ENCODE measurements around the gene PLA2G7. TPM values are rescaled to one million over a fixed set of nuclear protein-coding genes. Genes with fewer than 3 reads are reported as not detected.

Gene PLA2G7
- polyA plus RNA-seq, 1 donor from 2014 or later, result 0.35 TPM

- TF ChIP-seq MXI1 (conservative IDR thresholded peaks at IDR 0.05; ENCODE audit: poor library complexity, severe bottlenecking) (no peak), EP300 (conservative IDR thresholded peaks at IDR 0.05; ENCODE audit: poor library complexity, severe bottlenecking) (no peak), POLR2AphosphoS5 (IDR thresholded peaks at IDR 0.05) (no peak), SMC3 (conservative IDR thresholded peaks at IDR 0.05; ENCODE audit: poor library complexity) (no peak), CTCF (IDR thresholded peaks at IDR 0.05; ENCODE audit: poor library complexity, severe bottlenecking) (no peak), RAD21 (conservative IDR thresholded peaks at IDR 0.05) (no peak), REST (IDR thresholded peaks at IDR 0.05; ENCODE audit: borderline replicate concordance) (no peak), EZH2 (IDR thresholded peaks at IDR 0.05; ENCODE audit: borderline replicate concordance, insufficient read depth, low read length, poor library complexity, severe bottlenecking) (no peak), TAF1 (IDR thresholded peaks at IDR 0.05; ENCODE audit: low read depth) (no peak)
- no peaks in the 10 kb centered on the region for H3K36me3 ChIP-seq (ENCODE audit: insufficient read depth, low read length)
Measured at GRCh38 chr6:46715141-46715540, 20.0 kb downstream of the PLA2G7 start.

GRCh38 chr6:46711491-46711890 is 23.7 kb downstream of the PLA2G7 start:
- no peak overlapping the region for H3K27ac ChIP-seq (ENCODE audit: low read length)
- no peaks in the 10 kb centered on the region for H3K9me2 ChIP-seq (ENCODE audit: insufficient read depth, low read length)
- H3K36me3 ChIP-seq (ENCODE audit: insufficient read depth, low read length), result no peaks in the 10 kb centered on the region
- no peaks in the 10 kb centered on the region for H3F3A ChIP-seq (ENCODE audit: insufficient read depth, low read length, poor library complexity, severe bottlenecking)
- no peaks in the 10 kb centered on the region for H3K79me2 ChIP-seq (replicated peaks; ENCODE audit: insufficient read depth, low read length)
- H3K9me3 ChIP-seq (ENCODE audit: low read length), result no peaks in the 10 kb centered on the region
- H3K9ac ChIP-seq (ENCODE audit: low read length), result no peak overlapping the region
- H3K4me2 ChIP-seq (ENCODE audit: low read length), result no peak overlapping the region
- no peak for TF ChIP-seq POLR2AphosphoS5 (IDR thresholded peaks at IDR 0.05)
- TF ChIP-seq EZH2 (IDR thresholded peaks at IDR 0.05; ENCODE audit: borderline replicate concordance, insufficient read depth, low read length, poor library complexity, severe bottlenecking), result no peak
- TF ChIP-seq EP300 (conservative IDR thresholded peaks at IDR 0.05; ENCODE audit: poor library complexity, severe bottlenecking), result no peak
- no peaks in the 10 kb centered on the region for H4K20me1 ChIP-seq (ENCODE audit: insufficient read depth)
- H2AFZ ChIP-seq (ENCODE audit: low read depth, low read length), result no peak overlapping the region
- H3K4me3 ChIP-seq (ENCODE audit: low read length), result no peak overlapping the region
- H3K27me3 ChIP-seq (ENCODE audit: insufficient read depth, low read depth, low read length), result no peaks in the 10 kb centered on the region

More at GRCh38 chr6:46715141-46715540, 20.0 kb downstream of the PLA2G7 start:
- no peak overlapping the region for H3K9ac ChIP-seq (ENCODE audit: low read length)
- H4K20me1 ChIP-seq (ENCODE audit: insufficient read depth), result no peaks in the 10 kb centered on the region
- H3K27me3 ChIP-seq (ENCODE audit: insufficient read depth, low read depth, low read length), result no peaks in the 10 kb centered on the region
- H3K27ac ChIP-seq (ENCODE audit: low read length), result no peak overlapping the region
- no peaks in the 10 kb centered on the region for H3K9me2 ChIP-seq (ENCODE audit: insufficient read depth, low read length)
- no peak overlapping the region for H3K4me2 ChIP-seq (ENCODE audit: low read length)
- no peaks in the 10 kb centered on the region for H3K9me3 ChIP-seq (ENCODE audit: low read length)
- H2AFZ ChIP-seq (ENCODE audit: low read depth, low read length), result no peak overlapping the region
- no peaks in the 10 kb centered on the region for H3F3A ChIP-seq (ENCODE audit: insufficient read depth, low read length, poor library complexity, severe bottlenecking)
- H3K4me3 ChIP-seq (ENCODE audit: low read length), result no peak overlapping the region
- no peaks in the 10 kb centered on the region for H3K79me2 ChIP-seq (replicated peaks; ENCODE audit: insufficient read depth, low read length)

Measured in neural cell (in vitro differentiated cells).